NCI-H2196 (cell line): Measurements from ENCODE around the gene GCNT2.
"Not testable (repeated sequence)": the region's sequence is repeated elsewhere in the genome, so short reads cannot be mapped to it uniquely, and the experiment has no call there.

ENCODE experiments used
- DNase-seq: peaks from one replicate; lab custom pipeline; 2025; ENCODE audit not compliant: unreplicated experiment; lab: John Stamatoyannopoulos, UW

The GCNT2 gene

GRCh38 chr6:10514049-10514780 is 6.9 kb upstream of the GCNT2 start:
- no peak for DNase-seq

- DNase-seq = no peak
Observed at GRCh38 chr6:10516953-10517352, 4.2 kb upstream of the GCNT2 start.

- DNase-seq = no peak
Observed at GRCh38 chr6:10518557-10519407, 2.4 kb upstream of the GCNT2 start.

- DNase-seq = not testable (repeated sequence)
Observed at GRCh38 chr6:10519408-10519697, 1.8 kb upstream of the GCNT2 start.

GRCh38 chr6:10520468-10520867 is 683 bp upstream of the GCNT2 start:
- no peak for DNase-seq

GRCh38 chr6:10522929-10523573 is 1.9 kb downstream of the GCNT2 start:
- no peak for DNase-seq

GRCh38 chr6:10526156-10526555 is 5.0 kb downstream of the GCNT2 start:
- DNase-seq = no peak

- peak; percentile 25 for DNase-seq
Observed at GRCh38 chr6:10528158-10528981, 7.2 kb downstream of the GCNT2 start.

- DNase-seq = no peak
Observed at GRCh38 chr6:10529231-10529801, 8.2 kb downstream of the GCNT2 start.

GRCh38 chr6:10529828-10530374 is 8.8 kb downstream of the GCNT2 start:
- DNase-seq = not testable (repeated sequence)

- DNase-seq = no peak
Observed at GRCh38 chr6:10531503-10531902, 10.4 kb downstream of the GCNT2 start.

- no peak for DNase-seq
Observed at GRCh38 chr6:10531942-10532341, 10.8 kb downstream of the GCNT2 start.

- no peak for DNase-seq
Observed at GRCh38 chr6:10532392-10532791, 11.2 kb downstream of the GCNT2 start.

- no peak for DNase-seq
Observed at GRCh38 chr6:10534419-10534762, 13.2 kb downstream of the GCNT2 start.

GRCh38 chr6:10535193-10535592 is 14.0 kb downstream of the GCNT2 start:
- DNase-seq = no peak

- DNase-seq = no peak
Observed at GRCh38 chr6:10537726-10538125, 16.6 kb downstream of the GCNT2 start.

- no peak for DNase-seq
Observed at GRCh38 chr6:10540073-10540746, 19.1 kb downstream of the GCNT2 start.

GRCh38 chr6:10541591-10541990 is 20.4 kb downstream of the GCNT2 start:
- no peak for DNase-seq

- no peak for DNase-seq
Observed at GRCh38 chr6:10542213-10542612, 21.1 kb downstream of the GCNT2 start.

GRCh38 chr6:10543488-10543887 is 22.3 kb downstream of the GCNT2 start:
- DNase-seq = no peak
